ENCODE results near the gene GALNS. TPM values are rescaled to one million over a fixed set of nuclear protein-coding genes. Genes with fewer than 3 reads are reported as not detected.

The GALNS gene
- total and polyA plus RNA-seq, 10 donors, result 9.7 to 71.6 (median 42.9) TPM

- H3K4me3 ChIP-seq, result peak overlapping the region in 2 of 8 donors; percentile 19 to 29
- peaks cover 73 to 98% (median 91%) of the 10 kb centered on the region in 6 donors for H3K4me1 ChIP-seq
- peak overlapping the region; percentile 11 to 80 (median 70) for H3K27ac ChIP-seq
- DNase-seq, result peak; percentile 88
- 0 to 43% (median 36%) methylated on average over 1 to 41 of the region's 41 CpGs for WGBS, 5 donors
- peaks cover 0 to 17% (median 0%) of the 10 kb centered on the region in 6 donors for H3K36me3 ChIP-seq
- intact Hi-C loops (cut with DNase I; ENCODE audit: low total_unique reads), result no loop called here
- TF ChIP-seq, protein P1, sequence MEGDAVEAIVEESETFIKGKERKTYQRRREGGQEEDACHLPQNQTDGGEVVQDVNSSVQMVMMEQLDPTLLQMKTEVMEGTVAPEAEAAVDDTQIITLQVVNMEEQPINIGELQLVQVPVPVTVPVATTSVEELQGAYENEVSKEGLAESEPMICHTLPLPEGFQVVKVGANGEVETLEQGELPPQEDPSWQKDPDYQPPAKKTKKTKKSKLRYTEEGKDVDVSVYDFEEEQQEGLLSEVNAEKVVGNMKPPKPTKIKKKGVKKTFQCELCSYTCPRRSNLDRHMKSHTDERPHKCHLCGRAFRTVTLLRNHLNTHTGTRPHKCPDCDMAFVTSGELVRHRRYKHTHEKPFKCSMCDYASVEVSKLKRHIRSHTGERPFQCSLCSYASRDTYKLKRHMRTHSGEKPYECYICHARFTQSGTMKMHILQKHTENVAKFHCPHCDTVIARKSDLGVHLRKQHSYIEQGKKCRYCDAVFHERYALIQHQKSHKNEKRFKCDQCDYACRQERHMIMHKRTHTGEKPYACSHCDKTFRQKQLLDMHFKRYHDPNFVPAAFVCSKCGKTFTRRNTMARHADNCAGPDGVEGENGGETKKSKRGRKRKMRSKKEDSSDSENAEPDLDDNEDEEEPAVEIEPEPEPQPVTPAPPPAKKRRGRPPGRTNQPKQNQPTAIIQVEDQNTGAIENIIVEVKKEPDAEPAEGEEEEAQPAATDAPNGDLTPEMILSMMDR (IDR thresholded peaks at IDR 0.05 in 8 of 11, conservative IDR thresholded peaks at IDR 0.05 in 3 of 11), result no peak
- TF ChIP-seq POLR2AphosphoS5 (IDR thresholded peaks at IDR 0.05) (peak; percentile 66 to 76 (median 72)), POLR2A (IDR thresholded peaks at IDR 0.05) (peak in 1 of 3 donors; percentile 21)
- no peaks in the 10 kb centered on the region for H3K9me3 ChIP-seq
- H3K27me3 ChIP-seq (replicated peaks in 1 of 7), result no peaks in the 10 kb centered on the region
Observed at GRCh38 chr16:88770461-88771293, 86.1 kb downstream of the GALNS start.

GRCh38 chr16:88769617-88770460 is 86.9 kb downstream of the GALNS start:
- H3K4me1 ChIP-seq, result peaks cover 76 to 99% (median 90%) of the 10 kb centered on the region in 6 donors
- DNase-seq, result no peak
- no peaks in the 10 kb centered on the region for H3K27me3 ChIP-seq (replicated peaks in 1 of 7)
- peak overlapping the region in 7 of 8 donors; percentile 11 to 80 (median 70) for H3K27ac ChIP-seq
- TF ChIP-seq, protein P1 (IDR thresholded peaks at IDR 0.05 in 8 of 11, conservative IDR thresholded peaks at IDR 0.05 in 3 of 11), result no peak
- TF ChIP-seq POLR2AphosphoS5 (IDR thresholded peaks at IDR 0.05), result peak in 1 of 3 donors; percentile 22
- no peaks in the 10 kb centered on the region for H3K9me3 ChIP-seq
- intact Hi-C loops (cut with DNase I; ENCODE audit: low total_unique reads), result no loop called here
- WGBS, 5 donors, result 55 to 66% (median 62%) methylated on average over 19 to 30 of the region's 30 CpGs
- H3K36me3 ChIP-seq, result peaks cover 0 to 12% (median 0%) of the 10 kb centered on the region in 6 donors
- peak overlapping the region in 2 of 8 donors; percentile 19 to 29 for H3K4me3 ChIP-seq

DNA sequence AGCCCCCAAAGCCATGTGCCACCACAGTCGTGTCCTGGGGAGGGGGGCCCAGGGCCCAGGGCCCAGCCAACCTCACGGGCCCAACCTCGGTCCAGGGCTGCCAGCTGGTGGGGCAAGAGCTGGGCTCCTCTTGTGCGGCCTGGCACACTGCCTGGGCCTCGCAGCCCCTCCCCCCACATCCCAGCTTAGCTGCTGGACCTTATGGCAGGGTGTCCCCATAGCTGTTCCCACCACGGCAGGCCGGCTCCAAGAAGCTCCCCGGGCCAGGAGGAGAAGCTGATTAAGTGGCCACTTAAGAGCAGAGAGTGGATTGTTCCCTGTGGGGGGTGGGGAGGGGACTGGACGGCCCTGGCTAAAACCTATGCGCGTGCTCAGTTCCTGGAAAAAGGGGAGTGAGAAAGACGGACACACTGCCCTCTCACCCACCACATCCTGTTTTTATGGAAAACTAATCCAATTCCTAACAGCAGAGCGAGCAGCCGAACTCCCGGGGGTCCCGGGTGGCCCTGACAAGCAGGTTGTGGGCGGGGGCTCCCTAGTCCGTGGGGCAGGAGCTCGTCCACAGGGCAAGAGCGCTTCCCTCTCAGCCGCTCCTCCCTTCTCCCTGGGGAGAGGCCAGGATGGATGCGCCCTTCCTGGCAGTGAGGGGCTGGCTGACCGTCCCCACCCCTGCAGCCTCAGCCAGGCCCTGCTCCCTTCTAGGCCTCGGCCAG is 88.5 kb downstream of the GALNS start:
- Histone ChIP-seq H3K27me3 (replicated peaks in 1 of 7) (no peaks in the 10 kb centered on the region), H3K4me3 (peak overlapping the region in 1 of 8 donors; percentile 24), H3K36me3 (peaks cover 0 to 21% (median 3%) of the 10 kb centered on the region in 6 donors), H3K4me1 (peaks cover 62 to 99% (median 84%) of the 10 kb centered on the region in 6 donors), H3K9me3 (no peaks in the 10 kb centered on the region), H3K27ac (peak overlapping the region in 7 of 8 donors; percentile 41 to 80 (median 70))
- no peak for TF ChIP-seq POLR2A (IDR thresholded peaks at IDR 0.05)
- TF ChIP-seq, protein P1 (IDR thresholded peaks at IDR 0.05 in 8 of 11, conservative IDR thresholded peaks at IDR 0.05 in 3 of 11), result no peak
- TF ChIP-seq POLR2AphosphoS5 (IDR thresholded peaks at IDR 0.05), result peak; percentile 55 to 75 (median 63)
- intact Hi-C loops (cut with DNase I; ENCODE audit: low total_unique reads), result no loop called here
- 39 to 71% (median 52%) methylated on average over 8 to 24 of the region's 24 CpGs for WGBS, 5 donors
- DNase-seq, result no peak
